GM12878 (cell line): ENCODE data around the gene LANCL2. TPM values are rescaled to one million over a fixed set of nuclear protein-coding genes. Genes with fewer than 3 reads are reported as not detected.

Experiments
- ATAC-seq: fragments of 200-7000 bp; cut with Tn5 transposase; 3 replicates; pipeline ENCODE4 v1.9.1; 2020; ENCODE audit warnings: mild to moderate bottlenecking, moderate library complexity
- BruUV-seq: library from RNA; stranded (reverse); fragments of 400-500 nt; replicated peaks from 2 replicates; lab custom pipeline; 2021; lab: Mats Ljungman, UMichigan
- CTCF ChIA-PET: fragments of 300-600 bp; sonication (Branson Sonifier 250); formaldehyde crosslinking; extraction: SDS; loops from one replicate; lab custom pipeline; 2021; ENCODE audit warnings: inconsistent platforms; lab: Yijun Ruan, JAX
- POLR2A ChIA-PET: fragments of 350-600 bp; formaldehyde crosslinking; extraction: SDS; loops from one replicate; lab custom pipeline; 2021; ENCODE audit warnings: inconsistent platforms; lab: Charles Lee
- RAD21 ChIA-PET: fragments of 300-600 bp; sonication (Branson Sonifier 250); formaldehyde crosslinking; loops from one replicate; lab custom pipeline; 2023; ENCODE audit warnings: antibody characterized with exemption; ENCODE audit not compliant: unreplicated experiment; lab: Charles Lee
- SMC1A ChIA-PET: fragments of 300-600 bp; sonication (Branson Sonifier 250); formaldehyde crosslinking; loops from one replicate; lab custom pipeline; 2023; ENCODE audit not compliant: unreplicated experiment, uncharacterized antibody; lab: Charles Lee
- DNase-seq: peaks from one replicate; pipeline ENCODE4 v3.0.0-alpha.2; 2011; ENCODE audit warnings: low read depth, low spot score
- FAIRE-seq: peaks from 3 replicates; lab custom pipeline; 2011; peaks lifted over from hg19 to GRCh38; lab: Jason Lieb, UNC
- H2AFZ ChIP-seq: 2 replicates; pipeline ENCODE4 v1.6.0; 2011; ENCODE audit warnings: low read depth, low read length, control low read depth; ENCODE audit not compliant: control insufficient read depth
- H3K27ac ChIP-seq: 2 replicates; pipeline ENCODE4 v1.5.1; 2011; ENCODE audit warnings: control low read depth; ENCODE audit not compliant: control insufficient read depth, insufficient read depth
- H3K27me3 ChIP-seq, 2 experiments: replicated peaks in 1 of 2; 2 replicates each; pipeline versions ENCODE4 v1.6.0 to v1.6.1; 2011; ENCODE audit warnings: low read length in 1 of 2; ENCODE audit not compliant: control insufficient read depth in 2 of 2, insufficient read depth in 2 of 2
- H3K36me3 ChIP-seq, 2 experiments: 2 replicates each; pipeline ENCODE4 v1.5.1; 2011; ENCODE audit warnings: low read length in 1 of 2; ENCODE audit not compliant: control insufficient read depth in 2 of 2, insufficient read depth in 2 of 2
- H3K4me1 ChIP-seq: 2 replicates; pipeline ENCODE4 v1.6.1; 2011; ENCODE audit warnings: mild to moderate bottlenecking, low read length, moderate library complexity, mixed read lengths; ENCODE audit not compliant: control insufficient read depth, insufficient read depth
- H3K4me2 ChIP-seq: 2 replicates; pipeline ENCODE4 v1.6.0; 2011; ENCODE audit warnings: control low read depth; ENCODE audit not compliant: control insufficient read depth, insufficient read depth
- H3K4me3 ChIP-seq: fragments of 200-600 bp; sonication (generic); 2 replicates; pipeline ENCODE4 v1.5.1; 2016
- H3K79me2 ChIP-seq: 2 replicates; pipeline ENCODE4 v1.6.0; 2011; ENCODE audit warnings: low read length; ENCODE audit not compliant: control insufficient read depth, insufficient read depth
- H3K9ac ChIP-seq: 2 replicates; pipeline ENCODE4 v1.8.0; 2011; ENCODE audit warnings: low read length, control low read depth, mixed read lengths; ENCODE audit not compliant: control insufficient read depth, insufficient read depth
- H3K9me3 ChIP-seq: replicated peaks from 3 replicates; pipeline ENCODE4 v1.5.1; 2011; ENCODE audit warnings: mild to moderate bottlenecking, low read length; ENCODE audit not compliant: control insufficient read depth, insufficient read depth
- H4K20me1 ChIP-seq: 2 replicates; pipeline ENCODE4 v1.6.0; 2011; ENCODE audit not compliant: control insufficient read depth, insufficient read depth
- BCL11A ChIP-seq: IDR thresholded peaks from 2 replicates; pipeline ENCODE4 v1.6.1; 2011; ENCODE audit warnings: low read depth, low read length
- BHLHE40 ChIP-seq, 2 experiments: fragments of 450-650 bp in 1 of 2; IDR thresholded peaks; 2 replicates each; pipeline ENCODE4 v1.6.1; 2011 to 2017; ENCODE audit warnings: low read depth in 2 of 2, borderline replicate concordance in 1 of 2, improper control_type of control experiment in 1 of 2, low read length in 1 of 2, mild to moderate bottlenecking in 1 of 2
- JUNB ChIP-seq: IDR thresholded peaks from 2 replicates; pipeline ENCODE4 v1.6.1; 2016; ENCODE audit warnings: antibody characterized with exemption, mild to moderate bottlenecking
- JUND ChIP-seq: IDR thresholded peaks from 2 replicates; pipeline ENCODE4 v1.6.1; 2012; ENCODE audit warnings: low read depth, mild to moderate bottlenecking, low read length, improper control_type of control experiment, moderate library complexity
- MTA3 ChIP-seq: IDR thresholded peaks from 2 replicates; pipeline ENCODE4 v1.6.1; 2012; ENCODE audit warnings: low read length, inconsistent platforms, borderline replicate concordance
- NFYA ChIP-seq: IDR thresholded peaks from 2 replicates; pipeline ENCODE4 v1.6.1; 2011; ENCODE audit warnings: low read depth, mild to moderate bottlenecking, low read length, improper control_type of control experiment, borderline replicate concordance
- NFYB ChIP-seq: IDR thresholded peaks from 2 replicates; pipeline ENCODE4 v1.6.1; 2011; ENCODE audit warnings: low read depth, mild to moderate bottlenecking, low read length, improper control_type of control experiment, moderate library complexity; ENCODE audit not compliant: insufficient read depth
- NR2C1 ChIP-seq: fragments of 450-650 bp; IDR thresholded peaks from 2 replicates; pipeline ENCODE4 v1.6.1; 2017; ENCODE audit warnings: antibody characterized with exemption, mild to moderate bottlenecking, moderate library complexity
- POLR2A ChIP-seq: IDR thresholded peaks from 2 replicates; pipeline ENCODE4 v1.6.1; 2011; ENCODE audit warnings: low read depth, mild to moderate bottlenecking, low read length
- REST ChIP-seq: IDR thresholded peaks from 2 replicates; pipeline ENCODE4 v1.6.1; 2012; ENCODE audit warnings: mild to moderate bottlenecking, low read depth, low read length
- SIN3A ChIP-seq: IDR thresholded peaks from 2 replicates; pipeline ENCODE4 v1.6.1; 2012; ENCODE audit warnings: low read depth, low read length, improper control_type of control experiment
- SMC3 ChIP-seq: IDR thresholded peaks from 2 replicates; pipeline ENCODE4 v1.6.1; 2011; ENCODE audit warnings: low read length, improper control_type of control experiment, borderline replicate concordance
- ZNF687 ChIP-seq: fragments of 450-650 bp; IDR thresholded peaks from 2 replicates; pipeline ENCODE4 v1.6.1; 2017; ENCODE audit warnings: mild to moderate bottlenecking, moderate library complexity
- WGBS: methylation state at CpG from one replicate; pipeline ENCODE4 v1.1.6; 2016; ENCODE audit warnings: low lambda C conversion rate; ENCODE audit not compliant: insufficient replicate concordance, insufficient coverage; ENCODE audit errors: missing lambda C conversion rate; 5-methylcytosine and 5-hydroxymethylcytosine counted together
- in situ Hi-C: fragments of 300-500 bp; cut with MboI; formaldehyde crosslinking; loops from 9 replicates; pipeline ENCODE4 v1.14.3; 2018; ENCODE audit warnings: mixed read lengths
- intact Hi-C: fragments of 100-400 bp; cut with micrococcal nuclease; formaldehyde crosslinking; loops from one replicate; pipeline ENCODE4 v1.14.2; 2022; ENCODE audit not compliant: unreplicated experiment
- polyA plus RNA-seq, 11 experiments: library from polyadenylated mRNA; depleted of rRNA in 4 of 11; unstranded in 6 of 11; stranded (reverse) in 5 of 11; fragments of >200 nt; fragmentation: Nextera tagmentation in 4 of 11; fragmentation: Illumina TruSeq in 1 of 11; extraction: Ambion mirVana in 4 of 11; extraction: Trizol in 1 of 11; gene quantifications; 1 replicate in 1 of 11; 2 replicates in 10 of 11; pipeline versions ENCODE4 v1.2.1 to v1.2.3, GENCODE V29; 2011 to 2016; ENCODE audit warnings: inconsistent platforms in 2 of 11, missing spikeins in 2 of 11, low read depth in 1 of 11
- total RNA-seq, 4 experiments: library from RNA; depleted of rRNA in 3 of 4; stranded (reverse); fragments of >200 nt in 3 of 4; fragmentation: Illumina TruSeq in 1 of 4; extraction: Trizol in 1 of 4; gene quantifications; 2 replicates each; pipeline versions ENCODE4 v1.2.1 to v1.2.3, GENCODE V29; 2013 to 2021
- TF ChIP-seq, protein P1 (sequence below): fragments of 450-650 bp; IDR thresholded peaks from 2 replicates; pipeline ENCODE4 v1.6.1; 2017; ENCODE audit warnings: low read depth, mild to moderate bottlenecking, moderate library complexity

The LANCL2 gene
- total and polyA plus RNA-seq, 10 of the 15 experiments (the other 5 are each of a cell fraction or from before 2014, with no cell fraction given), result 8.1 to 28.6 (median 16.4) TPM

DNA sequence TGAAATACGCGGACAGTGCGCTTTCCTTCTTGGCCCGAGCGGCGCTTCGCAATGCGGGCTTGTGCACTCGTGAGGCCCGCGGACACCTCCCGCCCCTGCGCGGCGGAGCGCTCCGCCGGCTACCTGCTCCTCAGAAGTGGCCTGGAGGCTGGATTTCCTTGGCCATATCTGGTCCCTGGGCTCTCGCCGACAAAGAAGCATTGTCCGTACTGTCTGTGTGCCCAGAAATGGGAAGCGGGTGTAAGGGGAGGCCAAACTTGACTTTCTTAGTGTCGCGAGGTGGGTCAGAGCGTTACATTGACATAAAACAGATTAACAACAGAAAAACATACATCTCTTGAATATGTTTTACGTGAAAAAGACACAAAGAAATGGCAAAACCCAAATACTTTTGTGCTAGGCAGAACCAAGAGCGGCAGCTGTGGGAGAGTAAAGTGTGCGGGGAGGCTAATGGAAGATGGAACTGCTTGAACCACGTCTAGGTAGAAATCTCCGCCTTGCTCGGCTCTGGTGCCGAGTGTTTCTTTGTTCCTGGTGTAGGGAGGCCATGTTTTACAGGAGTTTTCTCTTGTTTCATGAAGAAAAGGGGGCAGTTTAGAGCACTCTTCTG lies 1.4 kb downstream of the LANCL2 start:
- H3K9me3 ChIP-seq, result no peaks in the 10 kb centered on the region
- RAD21 ChIA-PET, result interaction anchor here (0.9 to 2.9 kb wide), 7 partner anchors 49 to 607 kb away, joined by 3 to 33 read pairs (median 7); partner anchors contain the start of gene SEC61G
- H3K36me3 ChIP-seq, result no peaks in the 10 kb centered on the region
- H4K20me1 ChIP-seq, result no peaks in the 10 kb centered on the region
- DNase-seq, result peak; percentile 17
- peak; percentile 70 for FAIRE-seq
- CTCF ChIA-PET, result interaction anchor here (0.6 to 2.4 kb wide), 8 partner anchors 32 to 101 kb away, joined by 3 to 15 read pairs (median 4); no protein-coding TSS in a partner anchor
- no peaks in the 10 kb centered on the region for H3K27me3 ChIP-seq
- in situ Hi-C loops, result no loop called here
- H3K4me1 ChIP-seq, result peaks cover 9% of the 10 kb centered on the region
- intact Hi-C loops, result loop anchor here (1.0 to 2.0 kb wide), 2 partner anchors 144 to 203 kb away; no protein-coding TSS in a partner anchor
- SMC1A ChIA-PET, result interaction anchor here (0.8 to 1.9 kb wide), 5 partner anchors 8 to 60 kb away, joined by 3 to 12 read pairs (median 4); no protein-coding TSS in a partner anchor
- peak overlapping the region; percentile 85 for H3K9ac ChIP-seq
- H3K4me3 ChIP-seq, result peak overlapping the region; percentile 99
- peak overlapping the region; percentile 70 for H3K4me2 ChIP-seq
- 0% methylated on average over 32 of the region's 32 CpGs for WGBS
- TSS peak; percentile 63 for BruUV-seq
- peak overlapping the region; percentile 91 for H3K27ac ChIP-seq
- H3K79me2 ChIP-seq, result peaks cover 24% of the 10 kb centered on the region
- H2AFZ ChIP-seq, result peak overlapping the region; percentile 80
- POLR2A ChIA-PET, result interaction anchor here (0.6 to 1.6 kb wide), 10 partner anchors 9 to 739 kb away, joined by 3 to 10 read pairs (median 4); partner anchors contain the start of genes CHCHD2 and SEC61G
- peak; percentile 36 for ATAC-seq
- TF ChIP-seq SIN3A (no peak; the same call in 1 of the 2 replicates), MTA3 (no peak), BCL11A (no peak), JUNB (no peak), REST (no peak), JUND (no peak), POLR2A (no peak), NR2C1 (no peak), SMC3 (no peak), NFYB (no peak), NFYA (no peak), BHLHE40 (IDR thresholded peaks at IDR 0.05; ENCODE audit: borderline replicate concordance in 1 of 2, low read depth in 2 of 2, low read length in 1 of 2) (no peak), ZNF687 (0 out of 2 replicates have a peak, but pooled peaks have one; percentile 11)
- TF ChIP-seq, protein P1, sequence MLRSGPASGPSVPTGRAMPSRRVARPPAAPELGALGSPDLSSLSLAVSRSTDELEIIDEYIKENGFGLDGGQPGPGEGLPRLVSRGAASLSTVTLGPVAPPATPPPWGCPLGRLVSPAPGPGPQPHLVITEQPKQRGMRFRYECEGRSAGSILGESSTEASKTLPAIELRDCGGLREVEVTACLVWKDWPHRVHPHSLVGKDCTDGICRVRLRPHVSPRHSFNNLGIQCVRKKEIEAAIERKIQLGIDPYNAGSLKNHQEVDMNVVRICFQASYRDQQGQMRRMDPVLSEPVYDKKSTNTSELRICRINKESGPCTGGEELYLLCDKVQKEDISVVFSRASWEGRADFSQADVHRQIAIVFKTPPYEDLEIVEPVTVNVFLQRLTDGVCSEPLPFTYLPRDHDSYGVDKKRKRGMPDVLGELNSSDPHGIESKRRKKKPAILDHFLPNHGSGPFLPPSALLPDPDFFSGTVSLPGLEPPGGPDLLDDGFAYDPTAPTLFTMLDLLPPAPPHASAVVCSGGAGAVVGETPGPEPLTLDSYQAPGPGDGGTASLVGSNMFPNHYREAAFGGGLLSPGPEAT, result no peak
